A549 (cell line): Measurements from ENCODE around the gene STYXL1.

Experiments
- CTCF ChIP-seq: fragments of >200 bp; sonication (Bioruptor Twin); formaldehyde crosslinking; IDR thresholded peaks from 3 replicates; pipeline ENCODE4 v1.5.1; 2016
- HDAC2 ChIP-seq: fragments of 200-600 bp; sonication (generic); IDR thresholded peaks from 2 replicates; pipeline ENCODE4 v1.6.1; 2016
- JUN ChIP-seq, 2 experiments: fragments of >200 bp; sonication (Bioruptor Twin); formaldehyde crosslinking; IDR thresholded peaks; 2 replicates in 1 of 2; 3 replicates in 1 of 2; pipeline ENCODE4 v1.6.1; 2016 to 2017

GRCh38 chr7:75985009-75985517, 62.7 kb downstream of the STYXL1 start:
- TF ChIP-seq HDAC2 (no peak), CTCF (no peak), JUN (IDR thresholded peaks at IDR 0.05) (no peak)
